ENCODE results near the gene USP10.

USP10 gene

GRCh38 chr16:84769416-84769815 is 69.6 kb downstream of the USP10 start:
- no peak for DNase-seq (ENCODE audit: low read depth in 3 of 3)

- no peak for DNase-seq (ENCODE audit: low read depth in 3 of 3)
Observed at GRCh38 chr16:84773312-84773711, 73.5 kb downstream of the USP10 start.

- no peak for DNase-seq (ENCODE audit: low read depth in 3 of 3)
Observed at GRCh38 chr16:84774810-84775209, 75.0 kb downstream of the USP10 start.

- DNase-seq (ENCODE audit: low read depth in 3 of 3) = no peak
Observed at GRCh38 chr16:84775262-84775810, 75.5 kb downstream of the USP10 start.

GRCh38 chr16:84777435-84777834 is 77.6 kb downstream of the USP10 start:
- no peak for DNase-seq (ENCODE audit: low read depth in 3 of 3)

- DNase-seq (ENCODE audit: low read depth in 3 of 3) = no peak
Observed at GRCh38 chr16:84778720-84779119, 78.9 kb downstream of the USP10 start.

- no peak for DNase-seq (ENCODE audit: low read depth in 3 of 3)
Observed at GRCh38 chr16:84780063-84780462, 80.3 kb downstream of the USP10 start.

- DNase-seq (ENCODE audit: low read depth in 3 of 3) = no peak
Observed at GRCh38 chr16:84780544-84781376, 81.0 kb downstream of the USP10 start.

- DNase-seq (ENCODE audit: low read depth in 3 of 3) = no peak
Observed at GRCh38 chr16:84782846-84783245, 83.0 kb downstream of the USP10 start.

- no peak for DNase-seq (ENCODE audit: low read depth in 3 of 3)
Observed at GRCh38 chr16:84785843-84786581, 86.2 kb downstream of the USP10 start.

GRCh38 chr16:84786605-84787262 is 86.9 kb downstream of the USP10 start:
- no peak for DNase-seq (ENCODE audit: low read depth in 3 of 3)

- no peak for DNase-seq (ENCODE audit: low read depth in 3 of 3)
Observed at GRCh38 chr16:84787263-84787622, 87.4 kb downstream of the USP10 start.

- no peak for DNase-seq (ENCODE audit: low read depth in 3 of 3)
Observed at GRCh38 chr16:84788920-84789391, 89.2 kb downstream of the USP10 start.

- no peak for DNase-seq (ENCODE audit: low read depth in 3 of 3)
Observed at GRCh38 chr16:84789431-84789830, 89.6 kb downstream of the USP10 start.

GRCh38 chr16:84790301-84790700 is 90.5 kb downstream of the USP10 start:
- DNase-seq (ENCODE audit: low read depth in 3 of 3) = no peak

- DNase-seq (ENCODE audit: low read depth in 3 of 3) = no peak
Observed at GRCh38 chr16:84791088-84791487, 91.3 kb downstream of the USP10 start.

GRCh38 chr16:84791501-84791900 is 91.7 kb downstream of the USP10 start:
- DNase-seq (ENCODE audit: low read depth in 3 of 3) = no peak

GRCh38 chr16:84794186-84794585 is 94.4 kb downstream of the USP10 start:
- no peak for DNase-seq (ENCODE audit: low read depth in 3 of 3)

GRCh38 chr16:84794626-84795025 is 94.8 kb downstream of the USP10 start:
- no peak for DNase-seq (ENCODE audit: low read depth in 3 of 3)

- no peak for DNase-seq (ENCODE audit: low read depth in 3 of 3)
Observed at GRCh38 chr16:84795329-84796053, 95.7 kb downstream of the USP10 start.

GRCh38 chr16:84800158-84800978 is 100.6 kb downstream of the USP10 start:
- DNase-seq (ENCODE audit: low read depth in 3 of 3) = no peak

All from stimulated activated CD4-positive, alpha-beta T cell treated with anti-CD3 and anti-CD28 coated beads, TNF-alpha, amount 100 ng/mL, for 48 hours (primary cell).